Germinal center (tissue), 1 donor: Measurements from ENCODE around the gene ASXL2.
"Not testable (repeated sequence)": the region's sequence is repeated elsewhere in the genome, so short reads cannot be mapped to it uniquely, and the experiment has no call there.

Experiments
- DNase-seq: peaks from one replicate; pipeline ENCODE4 v3.0.0; 2012; ENCODE audit warnings: mixed read lengths, low spot score

Gene ASXL2

GRCh38 chr2:25878361-25879132 lies at the start of gene ASXL2:
ASXL2 (minus strand) TSS chr2:25878487; CDS start chr2:25878222, 265 bp downstream.
- DNase-seq = peak; percentile 95

- DNase-seq = no peak
Measured at GRCh38 chr2:25926984-25927756, 48.9 kb upstream of the ASXL2 start.

DNA sequence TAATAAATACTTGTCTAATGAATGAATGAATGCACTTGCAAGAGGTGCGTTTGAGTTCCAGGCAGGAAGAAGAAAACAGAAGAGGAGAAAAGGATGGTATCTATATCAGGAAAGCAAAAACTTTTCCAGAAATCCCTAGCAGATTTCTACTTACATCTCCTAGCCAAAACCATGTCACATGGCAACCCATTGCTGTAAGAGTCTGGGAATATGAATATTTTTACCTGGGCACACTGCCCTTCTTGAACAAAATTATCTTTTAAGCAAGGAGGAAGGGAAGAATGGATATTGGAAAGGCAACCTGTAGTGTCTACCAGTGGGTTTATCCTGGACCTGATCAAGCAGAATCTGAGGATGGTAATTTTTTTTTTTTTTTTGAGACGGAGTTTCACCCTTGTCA lies 44.2 kb upstream of the ASXL2 start:
- no peak for DNase-seq

DNA sequence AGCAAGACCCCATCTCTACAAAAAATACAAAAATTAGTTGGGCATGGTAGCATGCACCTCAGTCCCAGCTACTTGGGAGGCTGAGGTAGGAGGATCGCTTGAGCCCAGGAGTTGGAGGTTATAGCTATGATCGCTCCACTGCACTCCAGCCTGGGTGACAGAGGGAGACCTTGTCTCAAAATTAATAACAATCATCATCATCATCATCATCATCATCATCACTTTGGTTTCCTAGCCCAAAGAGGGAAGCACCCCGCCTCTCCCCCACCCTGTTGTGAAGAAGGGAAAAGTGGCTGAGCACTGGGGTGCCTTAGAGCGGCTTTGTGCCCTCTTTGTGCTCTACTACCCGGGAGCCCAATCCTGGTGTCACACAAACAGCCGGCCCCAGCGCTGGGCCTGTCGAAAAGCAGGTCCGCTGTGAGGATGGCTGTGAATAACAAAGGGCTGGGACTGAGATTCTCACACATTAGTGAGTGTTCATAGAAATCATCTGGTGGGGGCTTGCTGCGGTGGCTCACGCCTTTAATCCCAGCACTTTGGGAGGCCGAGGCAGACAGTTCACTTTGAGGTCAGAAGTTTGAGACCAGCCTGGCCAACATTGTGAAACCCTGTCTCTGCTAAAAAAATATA lies 42.6 kb upstream of the ASXL2 start:
- no peak for DNase-seq

- no peak for DNase-seq
Measured at GRCh38 chr2:25920336-25920735, 42.0 kb upstream of the ASXL2 start.

DNA sequence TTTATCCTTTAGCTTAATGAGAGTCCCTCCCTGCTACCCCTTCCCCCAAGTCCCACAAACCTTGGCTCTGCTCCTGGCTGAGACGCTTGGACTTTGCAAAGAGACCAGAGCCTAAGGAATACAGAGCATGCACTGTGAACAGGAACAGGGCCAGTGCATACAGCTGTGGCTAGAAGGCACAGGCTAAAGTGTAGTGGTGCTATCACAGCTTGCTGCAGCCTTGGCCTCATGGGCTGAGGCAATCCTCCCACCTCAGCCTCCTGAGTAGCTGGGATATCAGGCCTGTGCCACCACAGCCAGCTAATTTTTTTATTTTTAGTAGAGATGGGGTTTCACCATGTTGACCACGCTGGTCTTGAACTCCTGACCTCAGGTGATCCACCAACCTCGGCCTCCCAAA lies 39.5 kb upstream of the ASXL2 start:
- DNase-seq = no peak

GRCh38 chr2:25917411-25917810 lies 39.1 kb upstream of the ASXL2 start:
- not testable (repeated sequence) for DNase-seq

DNA sequence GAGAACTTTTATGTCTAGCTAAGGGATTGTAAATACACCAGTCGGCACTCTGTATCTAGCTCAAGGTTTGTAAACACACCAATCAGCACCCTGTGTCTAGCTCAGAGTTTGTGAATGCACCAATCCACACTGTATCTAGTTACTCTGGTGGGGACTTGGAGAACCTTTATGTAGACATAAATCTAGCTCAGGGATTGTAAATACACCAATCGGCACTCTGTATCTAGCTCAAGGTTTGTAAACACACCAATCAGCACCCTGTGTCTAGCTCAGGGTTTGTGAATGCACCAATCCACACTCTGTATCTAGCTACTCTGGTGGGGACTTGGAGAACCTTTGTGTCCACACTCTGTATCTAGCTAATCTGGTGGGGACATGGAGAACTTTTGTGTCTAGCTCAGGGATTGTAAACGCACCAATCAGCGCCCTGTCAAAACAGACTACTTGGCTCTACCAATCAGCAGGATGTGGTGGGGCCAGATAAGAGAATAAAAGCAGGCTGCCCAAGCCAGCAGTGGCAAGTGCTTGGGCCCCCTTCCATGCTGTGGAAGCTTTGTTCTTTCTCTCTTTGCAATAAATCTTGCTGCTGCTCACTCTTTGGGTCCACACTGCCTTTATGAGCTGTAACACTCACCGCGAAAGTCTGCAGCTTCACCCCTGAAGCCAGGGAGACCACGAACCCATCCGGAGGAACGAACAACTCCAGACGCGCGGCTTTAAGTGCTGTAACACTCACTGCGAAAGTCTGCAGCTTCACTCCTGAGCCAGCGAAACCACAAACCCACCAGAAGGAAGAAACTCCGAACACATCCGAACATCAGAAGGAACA lies 37.9 kb upstream of the ASXL2 start:
- not testable (repeated sequence) for DNase-seq

DNA sequence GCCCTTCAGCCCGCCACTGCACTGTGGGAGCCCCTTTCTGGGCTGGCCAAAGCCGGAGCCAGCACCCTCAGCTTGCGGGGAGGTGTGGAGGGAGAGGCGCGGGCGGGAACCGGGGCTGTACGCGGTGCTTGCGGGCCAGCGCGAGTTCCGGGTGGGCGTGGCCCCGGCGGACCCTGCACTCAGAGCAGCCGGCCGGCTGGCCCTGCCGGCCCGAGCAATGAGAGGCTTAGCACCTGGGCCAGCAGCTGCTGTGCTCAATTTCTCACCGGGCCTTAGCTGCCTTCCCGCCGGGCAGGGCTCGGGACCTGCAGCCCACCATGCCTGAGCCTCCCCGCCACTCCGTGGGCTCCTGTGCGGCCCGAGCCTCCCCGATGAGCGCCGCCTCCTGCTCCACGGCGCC lies 37.1 kb upstream of the ASXL2 start:
- not testable (repeated sequence) for DNase-seq

DNA sequence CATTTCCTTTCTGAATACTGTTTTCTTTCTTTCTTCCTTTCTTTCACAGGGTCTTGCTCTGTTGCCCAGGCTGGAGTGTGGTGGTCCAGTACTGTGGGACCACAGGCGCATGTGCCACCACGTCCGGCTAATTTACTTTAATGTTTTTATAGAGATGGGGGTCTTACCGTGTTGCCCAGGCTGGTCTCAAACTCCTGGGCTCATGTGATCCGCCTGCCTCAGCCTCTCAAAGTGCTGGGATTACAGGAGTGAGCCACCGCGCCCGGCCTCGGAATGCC lies 35.3 kb upstream of the ASXL2 start:
- not testable (repeated sequence) for DNase-seq

- no peak for DNase-seq
Measured at GRCh38 chr2:25912851-25913695, 34.8 kb upstream of the ASXL2 start.

DNA sequence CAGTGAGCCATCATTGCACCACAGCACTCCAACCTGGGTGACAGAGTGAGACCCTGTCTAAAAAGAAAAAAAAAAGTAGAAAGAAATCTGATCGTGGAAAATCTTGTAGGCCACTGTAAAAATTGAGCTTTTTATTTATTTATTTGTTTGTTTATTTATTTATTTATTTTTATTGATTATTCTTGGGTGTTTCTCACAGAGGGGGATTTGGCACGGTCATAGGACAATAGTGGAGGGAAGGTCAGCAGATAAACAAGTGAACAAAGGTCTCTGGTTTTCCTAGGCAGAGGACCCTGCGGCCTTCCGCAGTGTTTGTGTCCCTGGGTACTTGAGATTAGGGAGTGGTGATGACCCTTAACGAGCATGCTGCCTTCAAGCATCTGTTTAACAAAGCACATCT lies 31.3 kb upstream of the ASXL2 start:
- not testable (repeated sequence) for DNase-seq

DNA sequence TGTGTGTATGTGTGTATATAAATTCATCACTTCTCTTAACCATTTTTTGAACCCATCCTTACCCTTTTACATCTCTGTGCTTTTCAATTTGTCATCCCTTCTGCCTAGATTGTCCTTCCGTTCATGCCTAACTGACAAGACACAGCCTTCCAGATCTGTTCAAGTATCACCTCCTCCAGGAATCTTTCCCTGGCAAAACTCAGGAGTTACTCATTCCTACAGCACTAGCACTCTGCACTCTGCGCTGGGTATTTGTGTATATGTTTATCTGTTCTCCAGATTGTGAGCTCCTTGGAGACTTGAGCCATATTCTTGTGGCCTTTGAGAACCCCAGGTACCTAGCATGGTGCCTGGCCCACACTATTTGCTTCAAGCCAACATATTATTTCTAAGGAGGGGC lies 26.8 kb upstream of the ASXL2 start:
- no peak for DNase-seq

- DNase-seq = no peak
Measured at GRCh38 chr2:25903216-25903776, 25.0 kb upstream of the ASXL2 start.

DNA sequence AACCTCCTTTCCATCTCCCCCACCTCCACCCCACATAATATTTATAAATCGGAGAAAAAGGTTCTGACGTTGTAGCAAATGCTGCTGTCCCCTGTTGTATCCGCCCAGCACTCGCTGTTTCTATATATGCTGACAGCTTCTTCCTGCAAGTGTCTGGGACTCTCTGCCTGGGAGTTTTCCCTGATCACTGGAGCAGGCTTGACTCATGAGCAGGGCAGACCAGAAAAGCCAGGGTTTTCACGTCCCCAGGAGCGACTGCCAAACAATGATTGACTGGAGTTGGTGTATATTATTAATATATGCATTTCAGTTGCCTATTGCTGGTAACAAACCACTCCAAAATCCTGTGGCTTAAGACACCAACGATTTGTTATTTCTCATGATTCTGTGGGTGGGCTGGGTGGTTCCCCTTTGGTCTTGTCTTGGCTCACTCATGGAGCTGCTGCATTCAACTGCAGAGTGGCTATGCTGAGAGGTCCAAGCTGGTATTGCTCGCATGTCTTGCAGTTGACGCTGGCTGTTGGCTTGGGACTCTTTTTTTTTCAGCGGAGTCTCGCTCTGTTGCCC lies 21.2 kb upstream of the ASXL2 start:
- no peak for DNase-seq

DNA sequence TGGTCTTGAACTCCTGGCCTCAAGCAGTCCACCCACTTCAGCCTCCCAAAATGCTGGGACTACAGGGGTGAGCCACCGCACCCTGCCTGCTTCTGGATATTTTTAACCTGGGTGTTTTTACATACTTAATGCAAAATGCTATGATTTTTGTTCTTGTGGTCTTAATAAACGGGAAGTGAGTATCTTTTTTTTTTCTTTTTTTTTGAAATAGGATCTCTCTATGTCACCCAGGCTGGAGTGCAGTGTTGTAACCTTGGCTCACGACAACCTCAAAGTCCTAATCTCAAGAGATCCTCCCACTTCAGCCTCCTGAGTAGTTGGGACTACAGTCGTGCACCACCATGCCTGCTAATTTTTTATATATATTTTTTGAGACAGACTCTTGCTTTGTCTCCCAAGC lies 19.2 kb upstream of the ASXL2 start:
- no peak for DNase-seq

- not testable (repeated sequence) for DNase-seq
Measured at GRCh38 chr2:25896308-25896707, 18.0 kb upstream of the ASXL2 start.

DNA sequence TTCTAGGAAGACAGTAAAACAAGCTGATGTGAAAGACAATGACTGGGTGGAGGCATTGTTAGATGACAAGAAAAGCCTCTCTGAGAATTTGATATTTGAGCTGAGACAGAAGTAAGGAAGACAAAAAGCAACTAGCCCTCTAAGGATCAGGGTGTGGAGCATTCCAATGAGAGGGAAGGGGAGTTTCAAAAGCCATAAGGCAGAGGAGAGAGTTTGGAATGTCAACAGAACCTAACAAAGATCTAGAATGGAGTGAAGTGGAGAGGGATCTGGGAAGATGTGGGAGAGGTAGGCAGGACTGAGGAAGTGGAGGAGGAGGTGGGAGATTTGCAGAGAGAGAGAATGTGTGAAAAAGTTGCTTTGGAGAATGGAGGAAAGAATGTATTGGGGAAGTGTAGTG lies 17.3 kb upstream of the ASXL2 start:
- DNase-seq = no peak

GRCh38 chr2:25895018-25895417 lies 16.7 kb upstream of the ASXL2 start:
- no peak for DNase-seq

DNA sequence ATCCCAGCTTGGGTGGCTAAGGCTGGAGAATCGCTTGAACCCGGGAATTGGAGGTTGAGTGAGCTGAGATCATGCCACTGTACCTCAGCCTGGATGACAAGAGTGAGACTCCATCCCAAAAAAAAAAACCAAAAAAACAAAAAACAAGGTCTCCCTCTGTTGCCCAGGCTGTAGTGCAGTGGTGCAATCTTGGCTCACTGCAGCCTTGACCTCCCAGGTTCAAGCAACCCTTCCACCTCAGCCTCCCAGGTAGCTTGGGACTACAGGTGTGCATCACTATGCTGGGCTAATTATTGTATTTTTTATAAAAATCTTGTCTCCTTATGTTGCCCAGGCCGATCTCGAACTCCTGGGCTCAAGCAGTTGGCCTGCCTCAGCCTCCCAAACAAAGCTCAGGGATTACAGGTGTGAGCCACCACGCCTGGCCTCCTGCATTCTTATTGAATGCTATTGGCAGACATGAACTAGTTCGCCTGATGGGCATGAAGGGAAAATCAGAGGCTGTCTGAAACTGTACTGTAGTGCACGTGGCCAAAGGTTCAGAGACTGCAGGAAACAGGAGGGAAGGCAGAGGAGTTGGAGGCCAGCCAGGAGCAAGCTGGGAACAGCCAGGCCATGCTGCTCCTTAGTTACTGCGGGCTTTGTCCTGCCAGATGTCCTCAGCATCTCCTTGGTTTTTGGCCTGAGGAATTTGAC lies 16.0 kb upstream of the ASXL2 start:
- DNase-seq = no peak
